IMR-90 (cell line): ENCODE results near the gene PPFIA2. TPM values are rescaled to one million over a fixed set of nuclear protein-coding genes. Genes with fewer than 3 reads are reported as not detected.

ENCODE experiments used
- ATAC-seq: fragments of 200-7000 bp; cut with Tn5 transposase; 2 replicates; pipeline ENCODE4 v1.9.1; 2020; ENCODE audit warnings: low read depth, mild to moderate bottlenecking, moderate library complexity
- BruUV-seq: library from RNA; stranded (reverse); fragments of 400-500 nt; replicated peaks from 2 replicates; lab custom pipeline; 2021; lab: Mats Ljungman, UMichigan
- CTCF ChIA-PET: fragments of 300-600 bp; formaldehyde crosslinking; extraction: SDS; loops from one replicate; lab custom pipeline; 2021; ENCODE audit warnings: antibody characterized with exemption; lab: Yijun Ruan, JAX
- POLR2A ChIA-PET: fragments of 300-600 bp; sonication (Branson Sonifier 250); formaldehyde crosslinking; loops from one replicate; lab custom pipeline; 2022; ENCODE audit warnings: antibody characterized with exemption; ENCODE audit not compliant: unreplicated experiment; lab: Charles Lee
- DNase-seq: peaks from one replicate; pipeline ENCODE4 v3.0.0; 2013
- H2AFZ ChIP-seq: replicated peaks from 2 replicates; pipeline ENCODE3; 2013; ENCODE audit warnings: low read length, mild to moderate bottlenecking; ENCODE audit not compliant: poor library complexity
- H2AK5ac ChIP-seq: 2 replicates; pipeline ENCODE4 v1.6.1; 2013; ENCODE audit warnings: low read depth, low read length, inconsistent platforms
- H2AK9ac ChIP-seq: replicated peaks from 2 replicates; pipeline ENCODE3; 2013; ENCODE audit warnings: mild to moderate bottlenecking, low read depth, low read length, moderate library complexity; ENCODE audit not compliant: poor library complexity
- H2BK120ac ChIP-seq: 2 replicates; pipeline ENCODE4 v1.6.1; 2013; ENCODE audit warnings: low read depth, low read length, inconsistent platforms
- H2BK15ac ChIP-seq: 3 replicates; pipeline ENCODE4 v1.6.1; 2013; ENCODE audit warnings: low read depth, low read length, inconsistent platforms
- H2BK20ac ChIP-seq: 2 replicates; pipeline ENCODE4 v1.6.1; 2013; ENCODE audit warnings: low read depth, mild to moderate bottlenecking, inconsistent platforms, low read length, moderate library complexity
- H2BK5ac ChIP-seq: 2 replicates; pipeline ENCODE4 v1.6.1; 2013; ENCODE audit warnings: mild to moderate bottlenecking, low read depth, low read length, inconsistent platforms; ENCODE audit not compliant: poor library complexity, severe bottlenecking
- H3K14ac ChIP-seq: replicated peaks from 2 replicates; pipeline ENCODE4 v1.6.1; 2013; ENCODE audit warnings: low read depth, low read length, inconsistent platforms
- H3K18ac ChIP-seq: 2 replicates; pipeline ENCODE4 v1.6.1; 2013; ENCODE audit warnings: low read depth, low read length, control low read depth
- H3K23ac ChIP-seq: 2 replicates; pipeline ENCODE4 v1.6.1; 2013; ENCODE audit warnings: low read depth, low read length, inconsistent platforms
- H3K27ac ChIP-seq: 2 replicates; pipeline ENCODE4 v1.5.1; 2013; ENCODE audit warnings: mild to moderate bottlenecking, control low read depth, low read length; ENCODE audit not compliant: insufficient read depth
- H3K27me3 ChIP-seq: 2 replicates; pipeline ENCODE4 v1.6.1; 2013; ENCODE audit warnings: low read length; ENCODE audit not compliant: control insufficient read depth, insufficient read depth
- H3K36me3 ChIP-seq: 2 replicates; pipeline ENCODE4 v1.6.1; 2013; ENCODE audit warnings: low read length, mixed read lengths; ENCODE audit not compliant: control insufficient read depth, insufficient read depth
- H3K4ac ChIP-seq: 2 replicates; pipeline ENCODE4 v1.6.1; 2013; ENCODE audit warnings: low read depth, low read length, inconsistent platforms
- H3K4me1 ChIP-seq: 2 replicates; pipeline ENCODE4 v1.6.1; 2013; ENCODE audit warnings: low read length, mixed read lengths; ENCODE audit not compliant: control insufficient read depth, insufficient read depth
- H3K4me2 ChIP-seq: 2 replicates; pipeline ENCODE4 v1.6.1; 2013; ENCODE audit warnings: low read depth, mild to moderate bottlenecking, control low read depth, low read length, moderate library complexity
- H3K4me3 ChIP-seq: 2 replicates; pipeline ENCODE4 v1.5.1; 2013; ENCODE audit warnings: low read depth, mild to moderate bottlenecking, control low read depth, low read length, moderate library complexity; ENCODE audit not compliant: insufficient read depth
- H3K56ac ChIP-seq: 2 replicates; pipeline ENCODE4 v1.6.1; 2013; ENCODE audit warnings: low read length, inconsistent platforms; ENCODE audit not compliant: insufficient read depth; ENCODE audit errors: extremely low read depth
- H3K79me1 ChIP-seq, 2 experiments: 2 replicates each; pipeline ENCODE4 v1.6.1; 2013; ENCODE audit warnings: low read length in 2 of 2, inconsistent platforms in 1 of 2, low read depth in 1 of 2
- H3K9ac ChIP-seq: 2 replicates; pipeline ENCODE4 v1.6.1; 2013; ENCODE audit warnings: low read depth, low read length, control low read depth
- H3K9me1 ChIP-seq: 2 replicates; pipeline ENCODE4 v1.6.1; 2013; ENCODE audit warnings: low read length, inconsistent platforms; ENCODE audit not compliant: insufficient read depth
- H3K9me3 ChIP-seq: 2 replicates; pipeline ENCODE4 v1.6.1; 2013; ENCODE audit warnings: low read length; ENCODE audit not compliant: control insufficient read depth, insufficient read depth
- H4K20me1 ChIP-seq: 2 replicates; pipeline ENCODE4 v1.6.1; 2013; ENCODE audit warnings: low read length, inconsistent platforms; ENCODE audit not compliant: insufficient read depth
- H4K5ac ChIP-seq: 2 replicates; pipeline ENCODE4 v1.6.1; 2013; ENCODE audit warnings: mild to moderate bottlenecking, low read depth, low read length, control low read depth
- H4K8ac ChIP-seq, 2 experiments: 2 replicates each; pipeline ENCODE4 v1.6.1; 2013; ENCODE audit warnings: low read depth in 2 of 2, low read length in 2 of 2, control low read depth in 1 of 2, inconsistent platforms in 1 of 2
- H4K91ac ChIP-seq: 2 replicates; pipeline ENCODE4 v1.6.1; 2013; ENCODE audit warnings: low read depth, low read length, inconsistent platforms; ENCODE audit not compliant: insufficient read depth
- FOS ChIP-seq: fragments of 150-350 bp; IDR thresholded peaks from 2 replicates; pipeline ENCODE4 v1.6.1; 2016; ENCODE audit warnings: low read depth, low read length
- WGBS, 2 experiments: methylation state at CpG; one replicate each; pipeline versions ENCODE4 v1.1.5 to v1.1.7; 2013; ENCODE audit warnings: missing lambda C conversion rate in 2 of 2; ENCODE audit not compliant: insufficient read length in 1 of 2; ENCODE audit errors: extremely low coverage in 2 of 2; 5-methylcytosine and 5-hydroxymethylcytosine counted together
- dilution Hi-C: fragments of 300-500 bp; cut with HindIII; formaldehyde crosslinking; loops from one replicate; pipeline ENCODE4 v1.14.3; 2018; ENCODE audit warnings: low sequenced_read_pairs; ENCODE audit not compliant: unreplicated experiment
- in situ Hi-C: fragments of 300-500 bp; cut with MboI; formaldehyde crosslinking; loops from 3 replicates; pipeline ENCODE4 v1.14.3; 2019; ENCODE audit warnings: low sequenced_read_pairs, inconsistent platforms, mixed read lengths
- intact Hi-C: fragments of 100-400 bp; cut with micrococcal nuclease; formaldehyde crosslinking; loops from 2 replicates; pipeline ENCODE4 v1.10.0; 2022
- polyA plus RNA-seq, 3 experiments: library from polyadenylated mRNA; depleted of rRNA; stranded (reverse); fragments of >200 nt; gene quantifications; 2 replicates each; pipeline ENCODE4 v1.2.3, GENCODE V29; 2012; ENCODE audit warnings: low replicate concordance in 1 of 3
- total RNA-seq: library from RNA; depleted of rRNA; stranded (reverse); fragments of >200 nt; gene quantifications from 2 replicates; pipeline ENCODE4 v1.2.3, GENCODE V29; 2012

PPFIA2 gene
- total and polyA plus RNA-seq, 2 of the 4 experiments (the other 2 are of a cell fraction): 0.29 to 1.3 TPM

GRCh38 chr12:81259360-81259759, 499.8 kb downstream of the PPFIA2 start:
- Histone ChIP-seq H2BK20ac (no peak overlapping the region), H3K4me1 (no peaks in the 10 kb centered on the region), H4K8ac (no peak overlapping the region), H3K14ac (no peak overlapping the region), H3K36me3 (no peaks in the 10 kb centered on the region), H3K27ac (no peak overlapping the region), H4K20me1 (no peaks in the 10 kb centered on the region), H2BK120ac (no peak overlapping the region), H3K4me3 (no peak overlapping the region), H4K5ac (no peak overlapping the region), H3K56ac (no peak overlapping the region), H3K4me2 (no peak overlapping the region), H3K18ac (no peak overlapping the region), H3K79me1 (no peaks in the 10 kb centered on the region), H2BK15ac (no peak overlapping the region; the same call in 2 of the 3 replicates), H3K4ac (no peak overlapping the region), H3K9me1 (no peaks in the 10 kb centered on the region), H3K9me3 (no peaks in the 10 kb centered on the region), H2AK9ac (no peak overlapping the region), H2BK5ac (no peak overlapping the region), H2AFZ (no peak overlapping the region), H2AK5ac (no peak overlapping the region), H4K91ac (no peak overlapping the region), H3K23ac (no peak overlapping the region), H3K27me3 (no peaks in the 10 kb centered on the region), H3K9ac (no peak overlapping the region)
- POLR2A ChIA-PET: no interaction called here
- in situ Hi-C loops (loop anchor here (25.0 kb wide), 1 partner anchor 847 kb away; no protein-coding TSS in a partner anchor), intact Hi-C loops (loop anchor here (2.0 to 10.0 kb wide), 6 partner anchors 425 to 1062 kb away; no protein-coding TSS in a partner anchor), dilution Hi-C loops (no loop called here)
- no peak for TF ChIP-seq FOS
- WGBS, 2 experiments: no CpG with 5 or more reads among the region's 4 CpGs
- DNase-seq (no peak), ATAC-seq (no peak)
- CTCF ChIA-PET: no interaction called here
- BruUV-seq: no TSS peak
